ENCODE measurements around the gene ANKLE1. TPM values are rescaled to one million over a fixed set of nuclear protein-coding genes. Genes with fewer than 3 reads are reported as not detected.

ANKLE1 gene
- total RNA-seq, 2 donors from 2014 or later = 4.6 to 9.9 TPM

DNA sequence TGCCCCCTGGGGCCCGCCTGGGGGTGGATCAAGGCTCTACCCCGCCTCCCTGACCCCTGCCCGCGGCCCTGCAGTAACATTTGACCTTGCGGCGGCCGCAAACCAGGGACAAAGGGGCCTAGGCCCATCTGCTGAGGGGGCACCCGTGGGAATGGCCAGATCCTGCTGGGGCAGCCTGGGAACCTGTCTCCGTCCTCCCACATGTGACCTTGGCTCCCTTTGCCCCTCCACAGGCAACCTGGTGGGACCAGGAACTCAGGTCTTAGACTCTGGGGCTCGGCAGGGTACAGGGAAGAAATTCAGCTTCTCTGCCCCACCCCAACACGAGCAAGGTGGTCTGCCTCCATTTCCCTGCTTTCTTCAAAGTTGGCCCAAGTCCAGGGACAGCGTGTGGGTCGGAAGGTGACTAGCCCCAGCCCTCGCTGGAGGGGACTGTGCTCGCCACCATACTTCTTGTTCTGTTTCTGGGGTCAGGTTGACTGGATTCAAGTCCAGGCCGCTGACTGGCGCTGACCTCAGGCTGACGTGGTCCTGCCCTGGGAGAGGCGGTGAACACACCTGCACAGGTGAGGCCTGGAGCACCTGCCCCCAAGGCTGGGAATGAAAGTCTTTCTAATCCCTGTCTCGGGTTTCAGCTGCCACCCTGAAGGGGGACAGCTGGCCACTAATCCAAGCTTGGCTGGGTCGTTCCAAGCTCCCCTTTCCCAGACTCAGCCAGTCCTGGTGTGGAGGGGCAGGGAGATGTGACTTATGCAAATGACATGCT lies 33.5 kb upstream of the ANKLE1 start:
- Mint-ChIP-seq H3K27ac (peak overlapping the region; percentile 95), H3K4me1 (peaks cover 25% of the 10 kb centered on the region), H3K9me3 (no peaks in the 10 kb centered on the region), H3K36me3 (ENCODE audit: low read depth) (peaks cover 3% of the 10 kb centered on the region), H3K27me3 (ENCODE audit: insufficient read depth) (no peaks in the 10 kb centered on the region), H3K4me3 (peak overlapping the region; percentile 70)
- TF ChIP-seq, protein P1, sequence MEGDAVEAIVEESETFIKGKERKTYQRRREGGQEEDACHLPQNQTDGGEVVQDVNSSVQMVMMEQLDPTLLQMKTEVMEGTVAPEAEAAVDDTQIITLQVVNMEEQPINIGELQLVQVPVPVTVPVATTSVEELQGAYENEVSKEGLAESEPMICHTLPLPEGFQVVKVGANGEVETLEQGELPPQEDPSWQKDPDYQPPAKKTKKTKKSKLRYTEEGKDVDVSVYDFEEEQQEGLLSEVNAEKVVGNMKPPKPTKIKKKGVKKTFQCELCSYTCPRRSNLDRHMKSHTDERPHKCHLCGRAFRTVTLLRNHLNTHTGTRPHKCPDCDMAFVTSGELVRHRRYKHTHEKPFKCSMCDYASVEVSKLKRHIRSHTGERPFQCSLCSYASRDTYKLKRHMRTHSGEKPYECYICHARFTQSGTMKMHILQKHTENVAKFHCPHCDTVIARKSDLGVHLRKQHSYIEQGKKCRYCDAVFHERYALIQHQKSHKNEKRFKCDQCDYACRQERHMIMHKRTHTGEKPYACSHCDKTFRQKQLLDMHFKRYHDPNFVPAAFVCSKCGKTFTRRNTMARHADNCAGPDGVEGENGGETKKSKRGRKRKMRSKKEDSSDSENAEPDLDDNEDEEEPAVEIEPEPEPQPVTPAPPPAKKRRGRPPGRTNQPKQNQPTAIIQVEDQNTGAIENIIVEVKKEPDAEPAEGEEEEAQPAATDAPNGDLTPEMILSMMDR (conservative IDR thresholded peaks at IDR 0.05) = no peak
- Histone ChIP-seq H3K4me1 (ENCODE audit: control insufficient read depth, insufficient read depth, low read length) (peaks cover 18% of the 10 kb centered on the region), H3K9ac (ENCODE audit: extremely low read depth, low read length, poor library complexity, severe bottlenecking) (no peak overlapping the region), H3K9me3 (ENCODE audit: control insufficient read depth, low read length) (no peaks in the 10 kb centered on the region), H3K36me3 (ENCODE audit: control insufficient read depth, insufficient read depth, low read length) (no peaks in the 10 kb centered on the region), H3K27me3 (ENCODE audit: control insufficient read depth, insufficient read depth, low read length, poor library complexity, severe bottlenecking) (no peaks in the 10 kb centered on the region), H3K27ac (ENCODE audit: low read depth, low read length) (peak overlapping the region; percentile 95), H3K4me3 (ENCODE audit: low read length) (no peak overlapping the region)
- DNase-seq = peak; percentile 90
- WGBS, 2 experiments (ENCODE audit: insufficient coverage in 1 of 2, insufficient read length in 1 of 2) = 61 to 72% methylated on average over 13 to 21 of the region's 21 CpGs

DNA sequence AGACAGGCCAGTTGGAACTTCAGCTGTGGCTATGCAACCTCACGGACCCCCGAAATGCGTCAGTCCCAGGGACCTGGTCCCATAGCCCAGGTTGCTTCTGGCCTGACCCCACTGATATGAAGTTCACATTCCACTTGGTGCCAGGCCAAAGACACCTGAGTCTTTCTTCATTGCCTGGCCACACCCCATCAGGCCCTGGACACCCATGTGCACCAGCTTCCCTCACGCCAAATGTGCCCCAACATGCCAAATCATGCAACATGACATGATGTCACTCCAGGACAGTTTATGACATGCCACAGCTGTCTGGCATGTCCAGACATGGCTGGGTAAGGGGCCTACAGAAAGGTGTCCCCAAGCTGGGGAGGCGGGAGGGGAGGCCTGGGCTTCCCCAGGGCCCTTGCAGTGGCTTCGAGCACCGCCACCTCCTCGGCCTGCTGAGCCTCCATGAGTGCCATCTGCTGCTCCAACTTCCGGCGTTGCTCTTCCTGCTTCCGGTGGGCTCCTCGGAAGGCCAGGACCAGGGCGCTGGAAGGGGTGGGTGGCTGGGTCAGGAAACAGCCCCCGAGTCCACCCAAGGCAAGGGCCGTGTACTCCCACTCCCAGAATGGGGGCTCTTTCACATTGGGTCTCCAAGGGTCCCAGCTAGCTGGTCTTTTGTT lies 31.7 kb upstream of the ANKLE1 start:
- H3K27ac ChIP-seq (ENCODE audit: low read depth, low read length) = no peak overlapping the region

DNA sequence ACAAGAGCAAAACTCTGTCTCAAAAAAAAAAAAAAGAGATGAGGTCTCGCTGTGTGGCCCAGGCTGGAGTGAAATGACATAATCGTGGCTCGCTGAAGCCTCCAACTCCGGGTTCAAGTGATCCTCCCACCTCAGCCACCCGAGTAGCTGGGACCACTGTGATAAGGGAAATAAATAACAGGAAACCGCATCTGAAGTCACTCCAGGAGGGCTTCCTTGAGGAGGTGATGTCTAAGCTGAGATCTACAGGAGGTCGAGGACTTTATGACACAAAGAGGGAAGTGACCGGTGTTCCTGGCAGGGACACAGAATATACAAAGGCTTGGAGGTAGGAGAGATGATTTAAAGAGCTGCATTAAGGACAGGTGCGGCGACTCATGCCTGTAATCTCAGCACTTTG lies 27.1 kb upstream of the ANKLE1 start:
- Mint-ChIP-seq H3K36me3 (ENCODE audit: low read depth) (peaks cover 9% of the 10 kb centered on the region), H3K27ac (no peak overlapping the region), H3K9me3 (no peaks in the 10 kb centered on the region), H3K4me3 (no peak overlapping the region), H3K27me3 (ENCODE audit: insufficient read depth) (no peaks in the 10 kb centered on the region), H3K4me1 (no peaks in the 10 kb centered on the region)
- no peak overlapping the region for H3K4me3 ChIP-seq (ENCODE audit: low read length)
- no peaks in the 10 kb centered on the region for H3K27me3 ChIP-seq (ENCODE audit: control insufficient read depth, insufficient read depth, low read length, poor library complexity, severe bottlenecking)
- no peak overlapping the region for H3K9ac ChIP-seq (ENCODE audit: extremely low read depth, low read length, poor library complexity, severe bottlenecking)
- no peaks in the 10 kb centered on the region for H3K9me3 ChIP-seq (ENCODE audit: control insufficient read depth, low read length)
- DNase-seq = no peak
- H3K36me3 ChIP-seq (ENCODE audit: control insufficient read depth, insufficient read depth, low read length) = no peaks in the 10 kb centered on the region
- TF ChIP-seq, protein P1 (conservative IDR thresholded peaks at IDR 0.05) = no peak
- no peak overlapping the region for H3K27ac ChIP-seq (ENCODE audit: low read depth, low read length)
- 90 to 93% methylated on average over 8 to 10 of the region's 10 CpGs for WGBS, 2 experiments (ENCODE audit: insufficient coverage in 1 of 2, insufficient read length in 1 of 2)
- no peaks in the 10 kb centered on the region for H3K4me1 ChIP-seq (ENCODE audit: control insufficient read depth, insufficient read depth, low read length)

More for the DNA sequence above, 31.7 kb upstream of the ANKLE1 start:
- Histone ChIP-seq H3K4me3 (ENCODE audit: low read length) (no peak overlapping the region), H3K27me3 (ENCODE audit: control insufficient read depth, insufficient read depth, low read length, poor library complexity, severe bottlenecking) (no peaks in the 10 kb centered on the region), H3K9me3 (ENCODE audit: control insufficient read depth, low read length) (no peaks in the 10 kb centered on the region), H3K4me1 (ENCODE audit: control insufficient read depth, insufficient read depth, low read length) (peaks cover 18% of the 10 kb centered on the region), H3K9ac (ENCODE audit: extremely low read depth, low read length, poor library complexity, severe bottlenecking) (no peak overlapping the region), H3K36me3 (ENCODE audit: control insufficient read depth, insufficient read depth, low read length) (no peaks in the 10 kb centered on the region)
- DNase-seq = no peak
- peaks cover 3% of the 10 kb centered on the region for H3K36me3 Mint-ChIP-seq (ENCODE audit: low read depth)
- peaks cover 22% of the 10 kb centered on the region for H3K4me1 Mint-ChIP-seq
- no peak overlapping the region for H3K4me3 Mint-ChIP-seq
- TF ChIP-seq, protein P1 (conservative IDR thresholded peaks at IDR 0.05) = no peak
- no peaks in the 10 kb centered on the region for H3K27me3 Mint-ChIP-seq (ENCODE audit: insufficient read depth)
- 96 to 98% methylated on average over 6 to 15 of the region's 15 CpGs for WGBS, 2 experiments (ENCODE audit: insufficient coverage in 1 of 2, insufficient read length in 1 of 2)
- no peaks in the 10 kb centered on the region for H3K9me3 Mint-ChIP-seq
- H3K27ac Mint-ChIP-seq = peak overlapping the region; percentile 95
